Smooth muscle cell (in vitro differentiated cells): ENCODE results near the gene SNX10. TPM values are rescaled to one million over a fixed set of nuclear protein-coding genes. Genes with fewer than 3 reads are reported as not detected.

Experiments used
- DNase-seq: peaks from one replicate; lab custom pipeline; 2025; ENCODE audit not compliant: unreplicated experiment; lab: John Stamatoyannopoulos, UW
- H2AFZ ChIP-seq: fragments of 200-600 bp; sonication (generic); 2 replicates; pipeline ENCODE4 v1.6.0; 2016; ENCODE audit warnings: antibody characterized with exemption, low read depth, mild to moderate bottlenecking
- H3F3A ChIP-seq: fragments of 200-600 bp; sonication (generic); 2 replicates; pipeline ENCODE4 v1.6.0; 2017; ENCODE audit warnings: antibody characterized with exemption, low read depth
- H3K27ac ChIP-seq: fragments of 200-600 bp; sonication (generic); 2 replicates; pipeline ENCODE4 v1.5.1; 2016; ENCODE audit warnings: low read depth, mild to moderate bottlenecking
- H3K27me3 ChIP-seq: fragments of 200-600 bp; sonication (generic); 2 replicates; pipeline ENCODE4 v1.6.1; 2016; ENCODE audit warnings: low read depth, mild to moderate bottlenecking
- H3K36me3 ChIP-seq: fragments of 200-600 bp; sonication (generic); 2 replicates; pipeline ENCODE4 v1.5.1; 2016; ENCODE audit warnings: low read depth
- H3K4me1 ChIP-seq: fragments of 200-600 bp; sonication (generic); 2 replicates; pipeline ENCODE4 v1.5.1; 2016; ENCODE audit warnings: low read depth
- H3K4me2 ChIP-seq: fragments of 200-600 bp; sonication (generic); 2 replicates; pipeline ENCODE4 v1.6.0; 2016; ENCODE audit warnings: mild to moderate bottlenecking
- H3K4me3 ChIP-seq: fragments of 200-600 bp; sonication (generic); 2 replicates; pipeline ENCODE4 v1.5.1; 2016; ENCODE audit warnings: mild to moderate bottlenecking
- H3K79me2 ChIP-seq: fragments of 200-600 bp; sonication (generic); 2 replicates; pipeline ENCODE4 v1.6.0; 2016; ENCODE audit warnings: low read depth, mild to moderate bottlenecking
- H3K9ac ChIP-seq: fragments of 200-600 bp; sonication (generic); 2 replicates; pipeline ENCODE4 v1.6.0; 2016; ENCODE audit warnings: low read depth
- H3K9me3 ChIP-seq: fragments of 200-600 bp; sonication (generic); replicated peaks from 2 replicates; pipeline ENCODE4 v1.5.1; 2016; ENCODE audit warnings: low read depth
- H4K20me1 ChIP-seq: fragments of 200-600 bp; sonication (generic); 2 replicates; pipeline ENCODE4 v1.6.0; 2016; ENCODE audit warnings: low read depth
- CTCF ChIP-seq: fragments of 200-600 bp; sonication (generic); IDR thresholded peaks from 2 replicates; pipeline ENCODE4 v1.5.1; 2017; ENCODE audit warnings: borderline replicate concordance, mild to moderate bottlenecking, antibody characterized with exemption; ENCODE audit not compliant: insufficient read depth, poor library complexity, severe bottlenecking
- WGBS: methylation state at CpG from one replicate; pipeline ENCODE4 v1.1.7; 2016; ENCODE audit warnings: low lambda C conversion rate; 5-methylcytosine and 5-hydroxymethylcytosine counted together
- polyA plus RNA-seq: library from polyadenylated mRNA; unstranded; fragments of >200 nt; fragmentation: Nextera tagmentation; extraction: Ambion mirVana; gene quantifications from 2 replicates; pipeline ENCODE4 v1.2.1, GENCODE V29; 2016
- total RNA-seq: library from RNA; depleted of rRNA; stranded (reverse); fragments of >200 nt; gene quantifications from 2 replicates; pipeline ENCODE4 v1.2.3, GENCODE V29; 2014

Gene SNX10
- total and polyA plus RNA-seq, 2 experiments from 2014 or later: 1.1 to 2.2 TPM

DNA sequence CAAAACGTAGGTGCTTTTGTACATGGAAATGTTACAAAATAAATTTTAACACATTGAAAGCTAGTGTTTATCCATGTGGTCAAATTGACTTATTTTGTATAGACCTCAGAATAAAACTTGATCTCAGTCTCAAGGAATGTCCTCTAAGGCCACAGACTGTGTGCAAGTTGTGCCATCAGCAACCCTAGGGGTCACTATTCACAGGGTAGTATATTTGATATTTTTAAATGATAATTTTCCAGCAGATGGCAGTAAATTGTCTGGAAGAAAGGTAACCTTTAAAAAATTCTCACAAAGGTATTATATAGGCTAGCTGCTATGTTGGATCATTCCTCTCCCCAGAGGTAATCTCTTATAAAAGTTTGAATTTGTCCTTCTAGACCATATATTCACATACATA lies 12.9 kb upstream of the SNX10 start:
- Histone ChIP-seq H3K79me2 (no peaks in the 10 kb centered on the region), H3K4me2 (no peak overlapping the region), H2AFZ (no peak overlapping the region), H3K9me3 (no peaks in the 10 kb centered on the region), H3K4me1 (no peaks in the 10 kb centered on the region), H3K27ac (no peak overlapping the region), H3F3A (no peaks in the 10 kb centered on the region), H3K27me3 (no peaks in the 10 kb centered on the region), H3K36me3 (no peaks in the 10 kb centered on the region), H3K9ac (no peak overlapping the region), H4K20me1 (no peaks in the 10 kb centered on the region), H3K4me3 (no peak overlapping the region)
- DNase-seq: no peak
- 72% methylated on average over 1 of the region's 1 CpG for WGBS
- TF ChIP-seq CTCF: no peak

DNA sequence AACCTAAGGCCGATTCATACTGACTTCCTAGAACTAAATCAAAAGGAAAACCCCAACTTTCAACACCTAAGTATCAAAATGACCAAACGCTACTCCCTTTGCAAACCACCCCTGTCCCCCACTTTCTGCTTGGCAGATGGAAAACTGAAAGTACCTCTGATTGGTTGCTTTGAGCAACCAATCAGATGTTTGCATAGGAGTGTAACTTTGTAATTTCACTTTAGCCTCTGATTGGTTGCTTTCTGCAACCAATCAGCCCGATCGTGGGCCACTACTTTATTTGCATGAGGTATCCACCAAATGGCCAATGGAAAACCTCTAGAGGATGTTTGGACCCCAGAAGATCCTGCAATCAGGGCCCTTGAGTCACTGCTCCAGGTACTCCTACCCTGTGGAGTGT lies 12.3 kb upstream of the SNX10 start:
- Histone ChIP-seq H3K4me3 (no peak overlapping the region), H4K20me1 (no peaks in the 10 kb centered on the region), H3K9me3 (no peaks in the 10 kb centered on the region), H3K4me1 (no peaks in the 10 kb centered on the region), H3K79me2 (no peaks in the 10 kb centered on the region), H3K27ac (no peak overlapping the region), H3K9ac (no peak overlapping the region), H3F3A (no peaks in the 10 kb centered on the region), H3K36me3 (no peaks in the 10 kb centered on the region), H2AFZ (no peak overlapping the region), H3K27me3 (no peaks in the 10 kb centered on the region), H3K4me2 (no peak overlapping the region)
- TF ChIP-seq CTCF: no peak
- DNase-seq: no peak
- 95% methylated on average over 4 of the region's 4 CpGs for WGBS

- H3K27ac ChIP-seq: no peak overlapping the region
- no peak overlapping the region for H3K4me3 ChIP-seq
- H4K20me1 ChIP-seq: no peaks in the 10 kb centered on the region
- no peak overlapping the region for H2AFZ ChIP-seq
- no peaks in the 10 kb centered on the region for H3K79me2 ChIP-seq
- no peaks in the 10 kb centered on the region for H3F3A ChIP-seq
- H3K9ac ChIP-seq: no peak overlapping the region
- H3K9me3 ChIP-seq: no peaks in the 10 kb centered on the region
- no peaks in the 10 kb centered on the region for H3K36me3 ChIP-seq
- no peak overlapping the region for H3K4me2 ChIP-seq
- no peaks in the 10 kb centered on the region for H3K4me1 ChIP-seq
- no peaks in the 10 kb centered on the region for H3K27me3 ChIP-seq
- DNase-seq: no peak
- TF ChIP-seq CTCF: no peak
These were observed 11.6 kb upstream of the SNX10 start for GRCh38 chr7:26280097-26280496.

DNA sequence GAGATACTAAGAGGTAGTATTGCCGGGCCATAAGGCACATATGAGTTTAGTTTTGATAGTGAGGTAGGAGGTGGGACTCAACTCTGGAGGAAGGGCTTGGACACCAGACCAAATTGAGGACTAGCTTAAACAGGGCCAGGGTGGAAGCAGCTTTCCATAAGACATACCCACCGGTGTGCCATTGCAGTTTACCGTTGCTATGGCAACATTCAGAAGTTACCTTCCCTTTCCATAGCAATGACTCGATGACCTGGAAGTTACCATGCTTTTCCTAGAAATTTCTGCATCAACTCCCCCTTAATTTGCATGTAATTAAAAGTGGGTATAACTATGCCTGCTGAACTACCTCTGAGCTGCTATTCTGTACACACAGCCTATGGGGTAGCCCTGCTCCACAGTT lies 10.9 kb upstream of the SNX10 start:
- no peak overlapping the region for H3K27ac ChIP-seq
- WGBS: 94% methylated on average over 4 of the region's 4 CpGs

More for the DNA sequence above, 10.9 kb upstream of the SNX10 start:
- Histone ChIP-seq H2AFZ (no peak overlapping the region), H3K9me3 (no peaks in the 10 kb centered on the region), H3F3A (no peaks in the 10 kb centered on the region), H3K4me3 (no peak overlapping the region), H3K4me2 (no peak overlapping the region), H3K36me3 (no peaks in the 10 kb centered on the region), H3K9ac (no peak overlapping the region), H3K4me1 (no peaks in the 10 kb centered on the region), H4K20me1 (no peaks in the 10 kb centered on the region), H3K79me2 (no peaks in the 10 kb centered on the region), H3K27me3 (no peaks in the 10 kb centered on the region)
- TF ChIP-seq CTCF: no peak
- DNase-seq: no peak
